Pulmonary artery endothelial cell (primary cell): ENCODE measurements around the gene CYBC1. TPM values are rescaled to one million over a fixed set of nuclear protein-coding genes. Genes with fewer than 3 reads are reported as not detected.

Source experiments
- DNase-seq: peaks from one replicate; pipeline ENCODE4 v3.0.0-alpha.2; 2011; ENCODE audit warnings: low read depth, low spot score
- total RNA-seq: library from RNA; depleted of rRNA; stranded (reverse); fragments of >200 nt; gene quantifications from 2 replicates; pipeline ENCODE4 v1.2.3, GENCODE V29; 2014

Gene CYBC1
- total RNA-seq, 1 donor from 2014 or later: 44.8 TPM

DNA sequence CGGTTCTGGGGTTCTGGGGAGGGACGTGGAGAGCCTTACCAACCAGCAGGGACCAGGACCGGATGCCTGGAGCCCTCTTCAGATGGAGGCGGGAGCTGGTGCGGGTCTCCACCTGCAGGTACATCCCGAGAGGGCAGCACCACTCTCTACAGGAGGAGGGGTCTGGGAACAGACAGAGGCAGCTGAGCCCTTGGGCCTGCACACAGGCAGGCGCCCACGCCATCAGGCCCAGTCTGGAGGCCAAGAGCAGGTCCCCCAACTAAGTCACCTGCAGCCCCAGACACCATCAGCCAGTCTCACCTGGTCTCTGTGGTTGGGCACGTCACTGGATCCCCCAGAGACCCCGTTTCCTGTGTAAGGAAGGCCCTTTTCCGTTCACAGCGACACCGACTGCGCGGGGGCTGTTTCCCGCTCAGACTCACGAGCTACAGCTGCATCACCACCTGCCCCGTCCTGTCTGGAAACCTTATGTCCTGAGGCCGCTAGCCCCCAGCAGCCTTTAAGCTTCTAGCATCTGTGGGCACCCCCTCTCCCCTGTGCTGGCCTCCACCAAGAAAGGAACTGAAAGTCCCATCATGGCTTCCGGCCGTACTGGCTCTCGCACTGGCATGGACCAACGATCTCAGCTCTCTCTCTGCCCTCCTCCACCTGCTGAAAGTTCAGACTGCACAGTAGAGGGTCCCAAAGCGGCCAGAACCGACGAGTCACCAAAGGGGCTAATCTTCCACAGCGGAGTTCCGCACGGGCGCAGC is 1.2 kb downstream of the CYBC1 start:
- no peak for DNase-seq

DNA sequence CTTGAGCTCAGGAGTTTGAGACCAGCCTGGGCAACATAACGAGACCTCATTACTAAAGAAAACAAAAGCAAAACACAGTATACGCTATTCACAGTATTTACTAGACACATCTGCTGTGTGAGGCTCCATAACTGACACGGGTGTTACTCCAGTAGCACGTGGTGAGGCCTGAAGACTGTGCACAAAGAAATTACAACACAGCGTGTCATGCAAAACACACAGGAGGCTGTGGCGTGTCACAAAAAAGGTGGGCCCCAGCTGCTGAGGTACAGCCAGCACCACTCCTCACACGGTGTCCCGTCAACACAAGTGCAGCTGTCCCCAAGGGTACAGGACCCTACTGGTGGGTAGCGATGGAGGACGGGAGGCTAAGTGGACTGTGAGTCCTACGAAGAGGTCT is 2.7 kb downstream of the CYBC1 start:
- DNase-seq: no peak

DNA sequence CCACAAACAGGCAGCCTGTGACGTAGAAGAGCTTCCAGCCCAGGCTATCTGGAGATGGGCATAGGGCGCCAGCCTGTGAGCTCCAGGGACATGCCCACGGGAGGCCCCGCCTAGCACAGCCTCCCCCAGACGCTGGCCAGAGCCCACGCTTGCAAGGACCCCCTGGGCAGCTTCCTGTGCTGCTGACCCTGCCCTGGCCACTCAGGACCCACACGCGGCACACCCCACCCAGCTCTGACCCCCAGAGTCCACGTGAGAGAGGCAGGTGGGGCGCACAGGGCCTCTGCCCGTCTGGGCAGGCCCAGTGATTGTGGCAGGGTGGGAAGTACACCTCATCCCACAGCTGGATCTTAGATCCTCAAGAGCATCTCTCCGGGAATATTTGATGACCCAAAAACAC is 3.9 kb downstream of the CYBC1 start:
- DNase-seq: no peak

DNA sequence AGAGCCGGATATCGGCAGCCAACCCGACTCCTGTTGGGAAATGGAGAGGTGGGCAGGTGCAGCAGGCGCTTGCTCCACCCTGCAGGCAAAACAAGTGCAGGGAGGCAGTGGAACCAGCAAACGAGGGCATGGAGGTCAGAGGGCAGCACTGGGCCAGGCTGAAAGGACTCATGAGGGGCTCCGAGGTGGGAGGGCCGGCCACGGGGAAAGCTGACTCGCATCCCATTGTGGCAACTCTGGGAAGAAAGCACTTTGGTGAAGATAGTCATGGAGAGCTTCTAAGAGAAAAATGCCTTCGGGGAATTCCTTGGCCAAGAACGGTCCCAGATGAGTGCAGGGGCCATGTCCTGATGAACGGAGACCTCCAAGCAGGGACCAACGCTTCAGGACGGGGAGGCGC is 4.4 kb downstream of the CYBC1 start:
- DNase-seq: no peak

DNA sequence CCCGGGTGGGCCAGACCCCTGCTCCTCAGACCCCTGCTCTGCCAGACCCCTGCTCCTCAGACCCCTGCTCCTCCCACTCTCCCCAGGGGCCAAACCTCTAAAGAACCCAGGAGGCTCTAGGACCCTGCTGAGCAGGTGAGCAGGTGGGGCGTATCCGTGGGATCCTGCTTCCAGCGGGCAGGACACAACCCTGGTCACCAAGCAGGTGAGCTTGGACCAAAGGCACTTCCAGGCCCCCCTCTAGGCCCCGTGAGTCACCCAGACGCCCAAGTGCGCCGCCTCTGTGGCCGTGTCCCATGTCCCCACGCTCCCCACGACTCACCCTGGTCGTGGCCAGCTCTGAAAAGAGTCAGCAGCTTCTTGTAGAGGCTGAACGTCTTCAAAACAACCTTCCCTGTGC is 5.0 kb downstream of the CYBC1 start:
- no peak for DNase-seq

DNA sequence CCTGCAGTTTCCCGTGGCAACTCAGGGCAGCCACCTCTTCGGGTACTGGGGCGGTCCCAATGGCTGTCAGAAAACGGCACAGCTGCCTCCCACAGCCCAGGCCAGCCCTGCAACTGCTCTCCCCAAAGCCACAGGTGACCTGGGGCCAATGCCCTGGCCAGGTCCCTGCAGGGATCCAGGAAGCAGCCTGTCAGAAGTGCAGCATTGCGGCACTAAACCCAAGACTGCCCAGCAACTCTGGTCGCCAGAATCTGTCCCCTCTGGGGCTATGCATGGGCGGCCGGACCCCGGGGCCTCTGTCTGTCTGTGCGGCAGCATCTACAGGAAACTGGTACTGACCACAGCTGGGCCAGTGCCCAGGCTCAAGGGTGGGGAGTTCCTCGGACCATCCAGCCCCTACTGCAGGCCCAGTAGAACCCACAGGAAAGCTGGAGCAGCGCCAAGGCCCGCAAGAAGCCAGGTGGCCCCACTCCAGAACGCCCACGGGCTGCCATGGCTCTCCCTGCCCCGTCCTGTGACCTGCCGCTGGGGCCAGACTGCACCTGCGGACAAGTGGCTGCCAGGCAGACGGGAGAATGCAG is 5.5 kb downstream of the CYBC1 start:
- no peak for DNase-seq

DNA sequence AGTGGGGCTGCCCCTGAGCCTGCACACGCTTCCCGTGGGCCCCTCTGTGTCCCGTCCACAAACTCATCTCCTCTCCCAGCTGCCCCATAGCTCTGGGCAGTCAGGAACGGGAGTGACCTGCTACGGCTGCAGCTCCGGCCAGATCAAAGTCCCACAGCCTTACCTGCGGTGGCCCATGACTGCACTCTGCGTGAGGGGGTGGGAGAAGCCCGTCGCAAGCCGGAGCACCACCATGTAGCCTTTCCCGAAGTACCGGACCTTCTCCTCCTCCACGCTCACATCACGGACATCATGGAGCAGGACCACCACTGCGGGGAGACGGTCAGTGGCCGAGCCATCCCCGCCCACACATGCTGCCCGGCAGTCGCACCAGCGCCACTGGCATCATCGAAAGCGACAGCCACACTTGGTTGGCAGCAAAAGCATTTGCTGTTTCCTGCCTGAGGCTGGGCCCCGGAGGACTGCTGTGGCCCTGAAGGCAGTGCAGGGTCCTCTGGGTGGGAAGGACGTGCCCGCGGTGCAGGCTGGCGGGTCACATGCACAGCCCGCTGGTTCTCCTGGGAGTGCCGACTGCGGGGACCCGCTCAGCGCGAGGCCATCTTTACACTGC is 6.2 kb downstream of the CYBC1 start:
- no peak for DNase-seq

DNA sequence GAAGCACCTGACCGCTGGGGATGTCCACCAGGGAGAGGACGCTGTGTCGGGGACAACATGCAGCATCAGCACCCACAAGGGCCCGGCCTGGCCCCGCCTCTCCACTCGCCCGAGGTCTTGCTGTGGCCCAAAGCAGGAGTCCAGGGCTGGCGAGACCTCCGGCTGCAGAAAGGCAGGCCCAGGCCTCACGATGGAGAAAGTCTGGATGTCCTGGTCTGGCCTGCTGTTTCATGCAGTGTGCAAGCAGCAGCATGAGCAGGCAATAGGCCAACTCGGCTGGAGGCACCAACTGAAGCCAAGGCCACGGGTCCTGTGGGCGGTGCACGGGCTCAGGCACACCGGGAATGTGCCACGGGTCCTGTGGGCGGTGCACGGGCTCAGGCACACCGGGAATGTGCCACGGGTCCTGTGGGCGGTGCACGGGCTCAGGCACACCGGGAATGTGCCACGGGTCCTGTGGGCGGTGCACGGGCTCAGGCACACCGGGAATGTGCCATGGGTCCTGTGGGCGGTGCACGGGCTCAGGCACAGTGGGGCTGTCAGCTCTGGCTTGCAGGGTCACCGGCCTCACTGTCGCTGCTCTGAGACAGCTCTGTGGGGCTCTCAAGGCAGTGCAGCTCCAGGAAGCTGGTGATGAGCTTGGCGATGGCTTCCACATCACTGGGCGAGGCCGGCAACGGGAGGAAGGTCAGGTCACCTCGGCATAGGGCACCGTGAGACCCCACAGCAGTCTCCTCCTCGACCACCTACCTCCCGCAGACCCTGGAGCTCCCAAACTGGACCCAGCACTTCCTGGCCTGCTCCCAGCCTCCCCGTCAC is 6.9 kb downstream of the CYBC1 start:
- no peak for DNase-seq

DNA sequence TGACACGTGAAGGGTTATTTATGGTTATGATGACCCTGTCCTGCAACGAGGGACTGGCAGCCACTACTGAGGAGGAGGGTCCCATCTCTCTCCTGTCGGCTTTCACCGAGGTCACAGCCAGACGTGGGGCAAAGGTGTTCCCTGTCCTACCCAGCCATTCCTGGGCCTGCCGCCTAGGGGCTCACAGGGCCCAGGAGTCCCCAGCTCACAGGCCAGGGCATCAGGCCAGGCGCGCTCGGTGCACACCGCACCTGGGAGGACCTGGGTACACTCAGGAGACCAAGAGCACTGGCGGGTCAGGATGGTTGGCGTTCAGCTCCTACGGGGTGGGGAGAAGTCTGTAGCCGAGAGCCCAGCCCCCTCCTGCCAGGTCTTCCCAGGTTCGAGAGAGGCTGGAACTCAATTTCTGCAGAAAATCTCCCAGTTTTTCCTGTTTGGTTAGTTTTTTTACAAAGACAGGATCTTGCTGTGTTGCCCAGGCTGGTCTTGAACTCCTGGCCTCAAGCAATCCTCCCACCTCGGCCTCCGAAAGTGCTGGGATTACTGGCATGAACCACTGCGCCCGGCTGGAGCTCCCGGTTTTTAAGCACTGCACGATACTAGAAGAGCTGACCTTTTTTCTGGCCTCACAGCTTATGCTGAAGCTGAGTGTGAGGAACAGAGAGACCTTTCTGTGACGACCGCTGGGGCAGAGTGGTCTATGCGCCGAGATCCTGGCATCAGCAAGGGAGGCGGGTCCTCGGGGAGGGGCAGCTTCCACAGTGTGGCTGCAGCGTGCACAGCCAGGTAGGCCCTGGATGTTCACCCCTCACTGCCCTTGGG is 7.7 kb downstream of the CYBC1 start:
- DNase-seq: no peak

DNA sequence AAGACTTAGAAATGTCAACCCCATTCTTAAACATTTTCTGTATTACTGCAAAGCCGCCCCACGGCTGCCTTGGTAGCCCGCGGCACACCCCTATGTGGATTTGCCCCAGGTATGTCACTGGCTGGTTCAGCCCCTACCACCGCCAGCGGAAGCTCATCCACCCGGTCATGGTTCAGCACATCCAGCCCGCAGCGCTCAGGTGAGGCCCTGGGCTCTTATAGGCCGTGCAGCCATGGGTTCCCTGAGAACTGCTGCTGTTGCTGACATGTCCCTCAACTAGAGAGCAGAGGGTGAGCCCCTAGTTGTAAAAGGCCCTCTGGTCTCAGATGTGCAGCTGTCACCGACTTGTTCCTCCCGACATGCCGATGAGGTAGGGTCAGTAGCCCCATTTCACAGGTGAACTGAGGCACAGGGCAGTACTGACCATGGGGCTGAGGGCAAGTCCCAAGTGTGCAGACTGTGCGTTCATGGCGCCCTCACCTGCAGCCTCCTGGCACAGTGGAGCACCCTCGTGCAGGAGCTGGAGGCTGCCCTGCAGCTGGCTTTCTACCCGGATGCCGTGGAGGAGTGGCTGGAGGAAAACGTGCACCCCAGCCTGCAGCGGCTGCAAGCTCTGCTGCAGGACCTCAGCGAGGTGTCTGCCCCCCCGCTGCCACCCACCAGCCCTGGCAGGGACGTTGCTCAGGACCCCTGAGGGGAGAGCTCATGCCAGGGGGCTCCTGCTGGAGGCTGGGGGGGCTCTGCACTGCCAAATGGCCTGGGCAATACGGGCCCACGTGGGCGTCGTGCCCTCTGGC is 8.7 kb downstream of the CYBC1 start:
- DNase-seq: no peak

DNA sequence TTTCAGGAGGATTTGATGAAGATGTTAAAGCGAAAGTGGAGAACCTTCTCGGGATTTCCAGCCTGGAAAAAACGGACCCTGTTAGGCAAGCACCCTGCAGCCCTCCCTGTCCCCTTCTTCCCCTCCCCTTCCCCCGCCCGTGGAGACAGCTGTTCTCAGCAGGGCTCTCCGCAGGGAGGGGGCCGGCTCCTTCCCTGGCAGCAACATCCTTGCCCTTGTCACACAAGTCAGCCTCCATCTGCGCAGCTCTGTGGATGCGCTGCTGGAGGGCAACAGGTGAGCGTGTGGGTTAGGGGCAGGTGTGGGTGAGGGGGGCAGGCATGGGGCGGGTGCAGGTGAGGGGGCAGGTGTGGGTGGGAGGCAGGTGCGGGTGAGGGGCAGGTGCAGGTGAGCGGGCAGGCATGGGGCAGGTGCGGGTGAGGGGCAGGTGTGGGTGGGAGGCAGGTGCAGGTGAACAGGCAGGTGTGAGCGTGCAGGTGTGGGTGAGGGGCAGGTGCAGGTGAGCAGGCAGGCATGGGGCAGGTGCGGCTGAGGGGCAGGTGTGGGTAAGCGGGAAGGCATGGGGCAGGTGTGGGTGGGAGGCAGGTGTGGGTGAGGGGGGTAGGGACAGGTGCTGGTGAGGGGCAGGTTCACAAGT is 9.4 kb downstream of the CYBC1 start:
- DNase-seq: no peak

DNA sequence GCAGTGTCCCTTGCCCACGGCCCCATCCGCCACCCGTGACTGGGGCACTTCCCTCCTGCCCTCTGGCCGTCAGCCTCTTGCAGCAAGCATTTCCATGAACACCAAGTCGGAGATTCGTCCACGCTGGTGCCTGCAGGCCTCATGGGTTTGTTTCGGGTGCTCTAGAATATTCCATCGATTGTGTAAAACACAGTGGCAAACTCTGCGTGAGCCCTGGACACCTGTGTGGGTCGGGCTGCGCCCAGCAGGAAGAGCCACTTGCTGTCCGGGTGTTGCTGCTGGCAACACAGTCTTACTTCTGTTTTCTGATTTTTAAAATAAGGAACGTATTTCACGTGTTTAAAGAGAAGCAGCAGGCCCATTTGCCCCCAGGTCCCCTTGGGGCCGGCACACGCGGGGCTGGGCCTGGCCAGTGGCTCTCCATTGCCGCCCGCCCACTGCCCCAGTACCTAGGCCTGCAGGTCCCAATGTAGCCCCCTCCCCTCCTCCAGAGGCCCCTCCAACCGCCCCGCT is 10.0 kb downstream of the CYBC1 start:
- DNase-seq: no peak

DNA sequence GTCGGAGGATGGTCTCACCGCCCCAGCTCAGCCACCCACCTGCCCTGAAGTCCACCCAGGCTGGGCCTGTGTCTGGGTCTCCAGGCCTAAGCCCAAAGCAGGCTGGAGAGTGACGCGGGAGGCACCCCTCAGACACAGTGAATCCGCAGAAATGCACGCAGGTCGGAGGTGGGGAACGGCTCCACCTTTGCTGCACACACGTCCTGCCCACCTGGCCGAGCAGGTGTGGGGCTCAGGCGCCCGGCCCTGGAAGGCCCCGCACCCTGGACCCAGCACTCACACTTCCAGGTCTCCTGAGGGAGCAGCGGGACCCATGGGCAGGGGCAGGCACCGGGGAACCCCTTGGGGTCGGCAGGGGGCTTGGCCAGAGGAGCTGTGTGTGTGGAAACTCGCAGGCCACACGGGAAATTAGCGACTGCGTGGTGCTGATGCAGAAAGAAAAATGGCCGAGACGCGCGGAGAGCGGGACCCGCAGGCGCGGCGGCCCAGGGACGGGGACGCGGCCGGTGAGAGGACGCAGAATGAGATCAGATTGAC is 10.7 kb downstream of the CYBC1 start:
- no peak for DNase-seq

DNA sequence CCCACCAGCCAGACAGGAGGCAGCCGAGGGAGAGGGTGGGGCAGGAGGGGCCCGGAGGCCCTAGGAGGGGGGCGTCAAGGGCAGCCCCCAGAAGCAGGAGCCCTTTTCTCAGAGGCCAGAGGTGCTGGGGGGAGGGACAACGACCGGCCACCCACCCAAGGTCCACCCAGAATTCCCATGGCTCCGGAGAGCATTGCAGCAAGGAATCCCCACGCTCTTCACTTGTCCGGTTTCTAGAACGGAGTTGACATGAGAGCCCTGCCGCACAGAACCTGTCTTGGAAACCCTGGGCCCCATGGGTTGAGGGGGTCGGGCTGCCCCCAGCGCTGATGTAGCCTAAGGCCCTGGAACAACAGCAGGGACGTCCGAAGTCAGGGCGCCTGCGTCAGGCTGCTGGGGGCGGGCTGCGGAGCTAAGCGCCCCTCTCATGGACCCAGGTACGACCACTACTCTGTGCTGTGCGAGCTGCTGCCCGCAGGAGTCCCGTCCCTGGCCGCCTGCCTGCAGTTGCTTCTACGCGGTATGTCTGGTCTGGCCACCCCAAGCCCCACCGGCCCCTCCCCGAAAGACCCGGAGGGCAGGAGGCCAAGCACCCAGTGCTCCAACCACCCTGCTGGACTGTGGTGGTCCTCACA is 11.2 kb downstream of the CYBC1 start:
- DNase-seq: no peak

DNA sequence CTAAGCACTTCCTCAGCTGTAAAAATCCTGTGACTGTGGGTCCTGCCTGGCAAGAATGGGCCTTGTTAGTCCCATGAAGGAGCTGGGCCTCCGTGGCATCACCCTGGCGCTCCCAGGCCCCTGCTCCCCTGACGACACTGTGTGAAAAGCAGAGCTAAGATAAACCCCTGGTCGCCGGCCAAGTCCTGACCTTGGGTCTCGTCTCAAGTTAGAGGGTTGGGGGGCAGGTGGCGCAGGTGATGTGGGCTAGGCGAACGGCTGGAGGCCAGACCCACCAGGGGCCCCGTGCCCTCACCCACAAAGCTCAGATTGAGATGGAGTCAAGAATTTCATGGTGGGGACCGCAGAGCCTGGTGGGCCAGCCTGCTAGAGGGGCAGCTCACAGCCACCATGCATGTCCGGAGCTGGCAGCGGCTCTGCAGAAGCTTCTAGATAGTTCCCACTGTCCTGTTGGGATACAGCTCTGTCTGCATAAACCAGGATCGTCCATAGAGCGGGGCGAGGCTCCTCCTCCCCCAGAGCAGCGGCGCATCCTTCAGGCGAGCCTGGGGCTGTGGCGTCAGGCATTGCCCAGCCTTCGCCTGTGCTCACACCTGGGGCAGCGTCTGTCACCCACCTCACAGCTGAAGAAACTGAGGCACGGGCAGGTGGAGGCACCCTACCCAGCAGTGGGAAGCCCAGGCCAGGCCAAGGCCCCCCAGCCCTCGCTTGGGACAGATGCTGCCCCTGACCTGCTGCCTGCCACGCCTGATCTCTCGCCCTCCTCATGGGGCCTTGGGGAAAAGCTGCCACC is 12.0 kb downstream of the CYBC1 start:
- DNase-seq: no peak

DNA sequence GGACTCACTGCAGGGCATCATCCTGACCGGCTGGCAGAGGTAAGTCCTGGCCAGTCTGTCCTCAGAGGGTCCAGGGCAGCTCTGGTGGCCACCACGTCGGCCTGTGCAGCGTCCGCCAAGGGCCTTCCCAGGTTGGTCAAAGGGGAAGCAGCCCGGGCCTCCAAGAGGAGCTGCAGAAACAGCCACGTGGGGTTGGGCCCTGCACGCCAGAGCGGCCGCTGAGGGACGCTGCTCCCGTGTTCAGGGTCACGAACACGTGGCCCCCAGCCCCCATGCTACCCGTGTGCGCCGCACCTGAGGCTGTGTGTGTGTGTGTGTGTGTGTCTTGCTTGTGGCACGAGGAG is 13.3 kb downstream of the CYBC1 start:
- DNase-seq: no peak

DNA sequence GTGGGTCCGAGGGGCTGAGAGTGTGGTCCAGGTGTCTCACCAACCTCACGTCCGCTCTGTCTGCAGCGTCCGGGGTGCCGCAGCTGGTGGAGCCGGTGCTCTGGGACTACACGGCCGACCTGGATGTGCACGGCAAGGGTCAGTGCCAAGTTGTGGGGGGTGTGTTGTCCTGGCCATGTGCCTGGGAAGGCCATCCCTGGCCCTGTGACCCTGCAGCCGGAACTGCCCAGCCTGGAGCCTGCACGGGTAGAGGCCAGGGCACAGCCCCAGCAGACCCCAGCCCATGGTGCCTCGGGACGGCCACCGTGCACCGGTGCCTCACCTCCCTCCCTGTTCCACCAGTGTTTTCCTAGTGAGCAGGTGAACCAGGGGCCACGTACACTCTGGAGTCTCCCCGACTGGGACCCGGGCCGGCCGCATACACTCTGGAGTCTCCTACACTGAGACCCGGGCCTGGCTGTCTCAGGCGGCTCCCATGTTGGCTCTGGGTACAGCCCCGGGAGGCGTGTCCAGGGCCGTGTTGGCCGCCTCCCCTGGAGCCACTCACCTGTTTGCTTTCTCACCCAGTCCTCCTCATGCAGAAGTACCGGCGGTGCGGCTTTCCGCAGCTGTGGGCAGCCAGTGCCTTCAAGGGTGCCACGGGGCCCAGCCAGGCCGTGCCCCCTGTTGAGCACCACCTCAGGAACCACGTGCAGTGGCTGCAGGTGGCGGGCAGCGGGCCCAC is 13.8 kb downstream of the CYBC1 start:
- DNase-seq: no peak
